Eye (tissue), 1 donor: Measurements from ENCODE around the gene CSN3.
"Not testable (repeated sequence)": the region's sequence is repeated elsewhere in the genome, so short reads cannot be mapped to it uniquely, and the experiment has no call there.

ENCODE experiments used
- DNase-seq: peaks from one replicate; pipeline ENCODE4 v3.0.0-alpha.2; 2015

The CSN3 gene

GRCh38 chr4:70242297-70242696 is at the start of gene CSN3:
TSS of gene CSN3 (plus strand) at chr4:70242597. CDS start at chr4:70244820, 2,223 bp downstream.
- DNase-seq, result not testable (repeated sequence)

- no peak for DNase-seq
Observed at GRCh38 chr4:70192895-70193294, 49.5 kb upstream of the CSN3 start.

- DNase-seq, result no peak
Observed at GRCh38 chr4:70195425-70195824, 47.0 kb upstream of the CSN3 start, which contains the start of gene ODAM. TSS of gene ODAM (plus strand) at chr4:70195725. CDS start at chr4:70196544, 819 bp downstream.

- DNase-seq, result no peak
Observed at GRCh38 chr4:70196857-70197256, 45.5 kb upstream of the CSN3 start.

GRCh38 chr4:70197842-70198241 is 44.6 kb upstream of the CSN3 start:
- no peak for DNase-seq

GRCh38 chr4:70203601-70204000 is 38.8 kb upstream of the CSN3 start:
- no peak for DNase-seq

GRCh38 chr4:70212752-70213151 is 29.6 kb upstream of the CSN3 start:
- DNase-seq, result not testable (repeated sequence)

GRCh38 chr4:70216109-70216508 is 26.3 kb upstream of the CSN3 start:
- DNase-seq, result not testable (repeated sequence)

- not testable (repeated sequence) for DNase-seq
Observed at GRCh38 chr4:70216550-70216949, 25.8 kb upstream of the CSN3 start.

GRCh38 chr4:70221389-70221788 is 21.0 kb upstream of the CSN3 start:
- not testable (repeated sequence) for DNase-seq

GRCh38 chr4:70221818-70222217 is 20.6 kb upstream of the CSN3 start:
- DNase-seq, result not testable (repeated sequence)

GRCh38 chr4:70225824-70226223 is 16.6 kb upstream of the CSN3 start, which contains the start of gene FDCSP:
TSS of gene FDCSP (plus strand) at chr4:70226124. CDS start at chr4:70231195, 5,071 bp downstream.
- DNase-seq, result no peak

GRCh38 chr4:70236125-70236524 is 6.3 kb upstream of the CSN3 start:
- DNase-seq, result no peak

- no peak for DNase-seq
Observed at GRCh38 chr4:70239131-70239883, 3.1 kb upstream of the CSN3 start.

GRCh38 chr4:70239884-70240591 is 2.4 kb upstream of the CSN3 start:
- no peak for DNase-seq

GRCh38 chr4:70243091-70243490 is 694 bp downstream of the CSN3 start:
- no peak for DNase-seq

- DNase-seq, result no peak
Observed at GRCh38 chr4:70251250-70251944, 9.0 kb downstream of the CSN3 start.

GRCh38 chr4:70251945-70252277 is 9.5 kb downstream of the CSN3 start:
- DNase-seq, result no peak

- DNase-seq, result no peak
Observed at GRCh38 chr4:70269674-70270073, 27.3 kb downstream of the CSN3 start.

GRCh38 chr4:70277121-70277520 is 34.7 kb downstream of the CSN3 start:
- DNase-seq, result no peak

GRCh38 chr4:70280567-70280966 is 38.2 kb downstream of the CSN3 start:
- DNase-seq, result no peak

GRCh38 chr4:70288651-70289050 is 46.3 kb downstream of the CSN3 start:
- DNase-seq, result no peak

- no peak for DNase-seq
Observed at GRCh38 chr4:70291341-70291740, 48.9 kb downstream of the CSN3 start.

GRCh38 chr4:70297576-70297975 is 55.2 kb downstream of the CSN3 start:
- no peak for DNase-seq
